Keratinocyte (primary cell): Measurements from ENCODE around the gene TBC1D10B.

Experiments
- CTCF ChIP-seq, 3 experiments: IDR thresholded peaks in 1 of 3; conservative IDR thresholded peaks in 1 of 3; optimal IDR thresholded peaks in 1 of 3; 2 replicates in 2 of 3; 3 replicates in 1 of 3; pipeline versions ENCODE3 to v1.5.1; 2011; ENCODE audit warnings: low read length in 3 of 3, mild to moderate bottlenecking in 3 of 3, moderate library complexity in 2 of 3, control low read depth in 1 of 3, inconsistent platforms in 1 of 3; ENCODE audit not compliant: insufficient read depth in 2 of 3; ENCODE audit errors: extremely low read depth in 1 of 3
- EZH2 ChIP-seq: IDR thresholded peaks from one replicate; pipeline ENCODE4 v1.6.1; 2012; ENCODE audit warnings: inconsistent platforms, mild to moderate bottlenecking, low read length, moderate library complexity

DNA sequence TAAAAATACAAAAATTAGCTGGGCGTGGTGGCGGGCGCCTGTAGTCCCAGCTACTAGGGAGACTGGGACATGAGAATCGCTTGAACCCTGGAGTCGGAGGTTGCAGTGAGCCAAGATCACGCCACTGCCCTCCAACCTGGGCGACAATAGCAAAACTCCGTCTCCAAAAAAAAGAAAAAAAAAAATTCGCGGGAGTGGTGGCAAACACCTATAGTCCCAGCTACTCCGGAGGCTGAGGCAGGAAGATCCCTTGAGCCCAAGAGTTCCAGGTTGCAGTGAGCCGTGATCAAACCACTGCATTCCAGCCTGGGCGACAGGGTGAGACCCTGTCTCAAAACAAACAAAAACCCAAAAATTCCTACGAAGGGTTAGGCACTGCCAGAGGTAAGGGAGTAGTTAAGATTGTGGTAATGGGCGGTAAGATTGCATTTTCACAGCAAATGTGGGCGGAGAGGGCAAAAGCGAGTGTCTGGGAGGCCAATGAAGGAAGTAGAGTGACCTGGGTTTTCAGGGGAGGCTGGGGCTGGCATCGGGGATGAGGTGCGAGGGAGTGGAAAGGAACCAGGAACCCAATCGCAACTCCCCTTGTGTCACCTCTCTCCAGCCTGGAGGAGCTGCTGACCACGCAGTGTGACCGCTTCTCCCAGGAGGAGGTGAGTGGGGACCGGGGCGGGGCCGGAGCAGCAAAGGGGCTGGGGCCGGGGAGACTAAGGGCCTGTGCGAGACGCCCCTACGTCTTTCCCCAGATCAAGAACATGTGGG lies 6.9 kb upstream of the TBC1D10B start:
- TF ChIP-seq CTCF (optimal IDR thresholded peaks at IDR 0.05 in 1 of 3, IDR thresholded peaks at IDR 0.05 in 1 of 3, conservative IDR thresholded peaks at IDR 0.05 in 1 of 3; ENCODE audit: extremely low read depth in 1 of 3, insufficient read depth in 2 of 3, low read length in 3 of 3) (no peak), EZH2 (no peak)
